SU-DHL-6 (cell line): ENCODE measurements around the gene ANKRD44.

Source experiments
- CTCF ChIP-seq: fragments of 200-600 bp; sonication (generic); IDR thresholded peaks from one replicate; pipeline ENCODE4 v1.5.1; 2017; ENCODE audit warnings: antibody characterized with exemption, mild to moderate bottlenecking, low read length, moderate library complexity; ENCODE audit not compliant: insufficient read depth, poor library complexity, severe bottlenecking
- EZH2phosphoT487 ChIP-seq: fragments of 200-600 bp; sonication (generic), shearing (Covaris generic); conservative IDR thresholded peaks from 2 replicates; pipeline ENCODE4 v1.6.1; 2018; ENCODE audit warnings: mild to moderate bottlenecking, antibody characterized with exemption, low read length, moderate library complexity, mixed read lengths

DNA sequence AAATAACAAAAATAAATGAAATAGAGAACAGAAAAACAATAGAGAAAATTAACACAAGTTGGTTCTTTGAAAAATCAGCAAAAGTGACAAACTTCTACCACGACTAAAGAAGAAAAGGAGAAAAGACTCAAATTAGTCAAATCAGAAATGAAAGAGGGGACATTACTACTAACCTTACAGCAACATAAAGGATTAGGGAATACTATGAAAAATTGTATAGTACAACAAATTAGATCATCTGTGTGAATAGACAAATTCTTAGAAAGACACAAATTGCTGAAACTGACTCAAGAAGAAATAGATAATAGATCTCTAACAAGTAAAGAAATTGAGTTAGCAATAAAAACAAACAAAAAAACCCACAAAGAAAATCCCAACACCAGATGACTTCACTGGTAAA is 335.6 kb downstream of the ANKRD44 start:
- no peak for TF ChIP-seq CTCF
- TF ChIP-seq EZH2phosphoT487, result no peak
